Stimulated activated CD4-positive, alpha-beta T cell treated with anti-CD3 and anti-CD28 coated beads, TNF-alpha, amount 100 ng/mL, for 4 hours (primary cell): ENCODE data around the gene POU6F2.

Experiments
- DNase-seq, 3 experiments: peaks; one replicate each; pipeline ENCODE4 v3.0.0-alpha.2; 2020; ENCODE audit warnings: low read depth in 3 of 3

POU6F2 gene

GRCh38 chr7:39249635-39250152 lies 272.0 kb downstream of the POU6F2 start:
- no peak for DNase-seq

- DNase-seq = no peak
These were observed 275.2 kb downstream of the POU6F2 start for GRCh38 chr7:39252916-39253315.

GRCh38 chr7:39259391-39260003 lies 281.8 kb downstream of the POU6F2 start:
- DNase-seq = no peak

- no peak for DNase-seq
These were observed 282.7 kb downstream of the POU6F2 start for GRCh38 chr7:39260279-39260844.

GRCh38 chr7:39261771-39262170 lies 284.1 kb downstream of the POU6F2 start:
- DNase-seq = no peak

GRCh38 chr7:39265641-39266591 lies 288.2 kb downstream of the POU6F2 start:
- no peak for DNase-seq

GRCh38 chr7:39269034-39269433 lies 291.3 kb downstream of the POU6F2 start:
- DNase-seq = no peak

- no peak for DNase-seq
These were observed 292.3 kb downstream of the POU6F2 start for GRCh38 chr7:39270018-39270417.

- DNase-seq = no peak
These were observed 293.7 kb downstream of the POU6F2 start for GRCh38 chr7:39271402-39271801.

GRCh38 chr7:39272111-39272510 lies 294.4 kb downstream of the POU6F2 start:
- DNase-seq = no peak

GRCh38 chr7:39272691-39273090 lies 295.0 kb downstream of the POU6F2 start:
- no peak for DNase-seq

GRCh38 chr7:39280337-39280736 lies 302.6 kb downstream of the POU6F2 start:
- no peak for DNase-seq

- no peak for DNase-seq
These were observed 307.5 kb downstream of the POU6F2 start for GRCh38 chr7:39285256-39285655.

- no peak for DNase-seq
These were observed 310.6 kb downstream of the POU6F2 start for GRCh38 chr7:39288303-39288702.

- DNase-seq = no peak
These were observed 314.1 kb downstream of the POU6F2 start for GRCh38 chr7:39291628-39292410.

GRCh38 chr7:39293056-39293823 lies 315.5 kb downstream of the POU6F2 start:
- no peak for DNase-seq

GRCh38 chr7:39294022-39294421 lies 316.3 kb downstream of the POU6F2 start:
- no peak for DNase-seq

- no peak for DNase-seq
These were observed 318.1 kb downstream of the POU6F2 start for GRCh38 chr7:39295796-39296195.

GRCh38 chr7:39299695-39300094 lies 322.0 kb downstream of the POU6F2 start:
- no peak for DNase-seq

GRCh38 chr7:39300276-39300675 lies 322.6 kb downstream of the POU6F2 start:
- DNase-seq = no peak

- DNase-seq = no peak
These were observed 323.8 kb downstream of the POU6F2 start for GRCh38 chr7:39301543-39301942.
